Osteocyte (in vitro differentiated cells): Measurements from ENCODE around the gene SRA1. TPM values are rescaled to one million over a fixed set of nuclear protein-coding genes. Genes with fewer than 3 reads are reported as not detected.

Experiments
- DNase-seq: peaks from one replicate; pipeline ENCODE4 v3.0.0; 2021; ENCODE audit warnings: mixed read lengths; ENCODE audit not compliant: unreplicated experiment; ENCODE audit errors: extremely low spot score
- H3K27ac Mint-ChIP-seq: one replicate; pipeline ENCODE4 v1.8.0; 2021; ENCODE audit warnings: mild to moderate bottlenecking, mixed read lengths; ENCODE audit not compliant: unreplicated experiment
- H3K27me3 Mint-ChIP-seq: one replicate; pipeline ENCODE4 v1.8.0; 2021; ENCODE audit warnings: mixed read lengths; ENCODE audit not compliant: unreplicated experiment
- H3K36me3 Mint-ChIP-seq: one replicate; pipeline ENCODE4 v1.8.0; 2021; ENCODE audit warnings: mixed read lengths; ENCODE audit not compliant: unreplicated experiment
- H3K4me1 Mint-ChIP-seq: one replicate; pipeline ENCODE4 v1.8.0; 2021; ENCODE audit warnings: mixed read lengths; ENCODE audit not compliant: unreplicated experiment
- H3K4me3 Mint-ChIP-seq: one replicate; pipeline ENCODE4 v1.8.0; 2021; ENCODE audit warnings: mild to moderate bottlenecking, moderate library complexity, mixed read lengths; ENCODE audit not compliant: unreplicated experiment
- H3K9me3 Mint-ChIP-seq: one replicate; pipeline ENCODE4 v1.8.0; 2021; ENCODE audit warnings: mixed read lengths; ENCODE audit not compliant: unreplicated experiment
- total RNA-seq: library from RNA; stranded (reverse); gene quantifications from 2 replicates; pipeline ENCODE4 v1.2.1, GENCODE V29; 2021
- TF ChIP-seq, protein P1 (sequence below): fragments of 200-600 bp; sonication (generic); IDR thresholded peaks from 2 replicates; pipeline ENCODE4 v1.5.0; 2021; ENCODE audit warnings: antibody characterized with exemption, mild to moderate bottlenecking, moderate library complexity

The SRA1 gene
- total RNA-seq, 1 donor from 2014 or later, result 41.9 TPM

DNA sequence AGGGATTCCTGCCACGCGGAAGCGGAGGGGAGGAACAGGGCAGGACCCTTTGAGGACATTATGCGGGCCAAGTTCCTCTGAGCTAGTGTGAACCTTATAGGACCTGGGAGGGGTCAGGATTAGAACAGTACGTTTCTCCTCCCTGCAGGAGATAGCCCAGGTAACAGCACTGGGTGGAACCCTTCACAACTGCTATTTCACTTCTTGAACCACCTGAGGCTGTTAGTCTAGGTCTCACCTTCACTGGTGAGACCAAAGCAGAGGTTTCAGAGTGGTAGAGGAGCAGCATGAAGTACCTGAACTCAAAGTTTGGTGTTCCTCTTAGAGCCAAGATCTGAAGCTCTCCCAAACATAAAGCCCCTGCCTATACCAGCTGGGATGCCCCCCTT lies 9.0 kb downstream of the SRA1 start:
- H3K27ac Mint-ChIP-seq, result peak overlapping the region; percentile 93
- DNase-seq, result no peak
- H3K36me3 Mint-ChIP-seq, result peaks cover 36% of the 10 kb centered on the region
- no peaks in the 10 kb centered on the region for H3K9me3 Mint-ChIP-seq
- TF ChIP-seq, protein P1, sequence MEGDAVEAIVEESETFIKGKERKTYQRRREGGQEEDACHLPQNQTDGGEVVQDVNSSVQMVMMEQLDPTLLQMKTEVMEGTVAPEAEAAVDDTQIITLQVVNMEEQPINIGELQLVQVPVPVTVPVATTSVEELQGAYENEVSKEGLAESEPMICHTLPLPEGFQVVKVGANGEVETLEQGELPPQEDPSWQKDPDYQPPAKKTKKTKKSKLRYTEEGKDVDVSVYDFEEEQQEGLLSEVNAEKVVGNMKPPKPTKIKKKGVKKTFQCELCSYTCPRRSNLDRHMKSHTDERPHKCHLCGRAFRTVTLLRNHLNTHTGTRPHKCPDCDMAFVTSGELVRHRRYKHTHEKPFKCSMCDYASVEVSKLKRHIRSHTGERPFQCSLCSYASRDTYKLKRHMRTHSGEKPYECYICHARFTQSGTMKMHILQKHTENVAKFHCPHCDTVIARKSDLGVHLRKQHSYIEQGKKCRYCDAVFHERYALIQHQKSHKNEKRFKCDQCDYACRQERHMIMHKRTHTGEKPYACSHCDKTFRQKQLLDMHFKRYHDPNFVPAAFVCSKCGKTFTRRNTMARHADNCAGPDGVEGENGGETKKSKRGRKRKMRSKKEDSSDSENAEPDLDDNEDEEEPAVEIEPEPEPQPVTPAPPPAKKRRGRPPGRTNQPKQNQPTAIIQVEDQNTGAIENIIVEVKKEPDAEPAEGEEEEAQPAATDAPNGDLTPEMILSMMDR, result no peak
- H3K4me1 Mint-ChIP-seq, result peaks cover 33% of the 10 kb centered on the region
- H3K4me3 Mint-ChIP-seq, result peak overlapping the region; percentile 74
- H3K27me3 Mint-ChIP-seq, result no peaks in the 10 kb centered on the region

DNA sequence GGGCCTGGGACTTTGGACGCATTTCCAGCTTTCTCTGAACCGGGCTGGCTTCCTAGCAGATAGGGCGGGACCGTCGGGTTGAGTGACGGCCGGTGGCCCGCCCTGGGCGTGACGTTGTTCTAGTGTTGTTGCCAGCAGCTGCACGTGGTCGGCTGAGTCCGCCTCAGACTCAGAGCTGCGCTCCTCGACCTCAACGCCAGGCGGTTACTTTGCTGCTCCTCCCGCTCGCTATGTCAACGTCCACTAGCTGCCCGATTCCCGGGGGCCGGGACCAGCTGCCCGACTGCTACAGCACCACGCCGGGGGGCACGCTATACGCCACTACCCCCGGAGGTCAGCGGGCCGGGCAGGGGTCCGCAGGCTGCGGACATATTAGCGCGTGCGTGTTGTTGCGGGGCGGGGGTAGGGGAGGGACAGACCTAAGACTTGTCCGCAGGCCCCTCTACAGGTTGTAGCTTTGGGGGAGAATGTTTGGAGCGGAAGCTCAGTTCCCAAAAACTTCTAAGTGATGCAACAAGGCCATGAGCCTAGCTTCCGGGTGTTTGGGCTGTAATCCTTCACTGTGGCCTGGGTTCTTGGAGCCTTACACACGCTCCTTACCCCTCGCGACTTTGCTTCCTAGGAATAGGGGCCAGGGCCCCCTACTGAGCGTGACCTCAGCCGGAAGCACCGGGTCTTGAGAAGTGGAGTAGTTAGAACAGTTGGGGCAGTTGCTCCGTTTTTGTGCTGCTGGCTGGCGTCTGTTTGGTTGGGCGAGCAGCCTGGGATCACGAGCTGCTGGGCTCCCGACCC lies 9.6 kb downstream of the SRA1 start, which contains the start of gene EIF4EBP3:
Gene EIF4EBP3 (plus strand): TSS at position 155 of the 792 bp plus-strand sequence. CDS start 76 bp downstream, at position 231.
- no peaks in the 10 kb centered on the region for H3K9me3 Mint-ChIP-seq
- H3K36me3 Mint-ChIP-seq, result peaks cover 32% of the 10 kb centered on the region

DNA sequence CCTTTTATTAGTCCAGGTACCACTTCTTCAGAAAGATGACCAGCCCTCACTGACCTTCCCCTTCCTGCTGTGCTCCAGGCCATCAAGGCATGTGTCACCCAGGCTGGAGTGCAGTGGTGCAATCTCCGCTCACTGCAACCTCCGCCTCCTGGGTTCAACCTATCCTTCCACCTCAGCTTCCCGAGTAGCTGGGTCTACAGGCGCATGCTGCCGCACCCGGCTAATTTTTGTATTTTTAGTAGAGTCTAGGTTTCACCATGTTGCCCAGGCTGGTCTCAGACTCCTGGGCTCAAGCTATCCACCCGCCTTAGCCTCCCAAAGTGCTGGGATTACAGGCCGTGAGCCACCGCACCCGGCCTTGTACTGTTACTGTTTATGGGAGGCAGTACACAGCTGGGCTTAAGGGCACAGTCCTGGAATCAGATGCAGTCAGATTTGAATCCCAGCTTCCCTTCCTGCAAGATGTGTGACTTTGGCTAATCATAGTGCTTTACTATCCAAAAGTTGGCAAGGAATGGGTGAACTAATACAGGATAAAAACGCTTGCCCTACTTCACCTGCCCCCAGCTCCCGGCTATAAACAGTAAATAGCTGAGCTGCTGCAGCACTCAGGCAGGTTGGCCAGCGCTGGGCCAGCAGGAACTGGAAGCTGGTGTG lies 10.3 kb downstream of the SRA1 start:
- Mint-ChIP-seq H3K27ac (peak overlapping the region; percentile 93), H3K9me3 (no peaks in the 10 kb centered on the region), H3K36me3 (peaks cover 35% of the 10 kb centered on the region), H3K27me3 (no peaks in the 10 kb centered on the region), H3K4me3 (peak overlapping the region; percentile 74), H3K4me1 (peaks cover 33% of the 10 kb centered on the region)
- DNase-seq, result no peak
- TF ChIP-seq, protein P1, result no peak

More for the DNA sequence above, 9.6 kb downstream of the SRA1 start, which contains the start of gene EIF4EBP3:
- H3K27ac Mint-ChIP-seq, result peak within 1 kb of the TSS; percentile 93
- DNase-seq, result peak; percentile 98
- peak within 1 kb of the TSS; percentile 74 for H3K4me3 Mint-ChIP-seq
- peaks cover 33% of the 10 kb centered on the region for H3K4me1 Mint-ChIP-seq
- H3K27me3 Mint-ChIP-seq, result no peaks in the 10 kb centered on the region
- TF ChIP-seq, protein P1, result peak; percentile 64

DNA sequence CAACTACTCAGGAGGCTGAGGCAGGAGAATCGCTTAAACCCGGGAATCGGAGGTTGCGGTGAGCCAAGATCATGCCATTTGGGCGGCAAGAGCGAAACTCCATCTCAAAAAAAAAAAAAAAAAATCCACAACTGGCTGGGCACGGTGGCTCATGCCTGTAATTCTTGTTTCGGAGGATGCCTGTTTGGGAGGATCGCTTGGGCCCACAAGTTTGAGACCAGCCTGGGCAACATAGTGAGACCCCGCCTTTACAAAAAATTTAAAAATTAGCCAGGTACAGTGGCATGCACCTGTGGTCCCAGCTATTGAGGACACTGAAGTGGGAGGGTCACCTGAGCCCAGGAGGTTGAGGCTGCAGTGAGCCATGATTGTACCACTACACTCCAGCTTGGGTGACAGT lies 11.7 kb downstream of the SRA1 start:
- no peaks in the 10 kb centered on the region for H3K27me3 Mint-ChIP-seq
- DNase-seq, result no peak
- H3K4me1 Mint-ChIP-seq, result peaks cover 33% of the 10 kb centered on the region
- H3K9me3 Mint-ChIP-seq, result no peaks in the 10 kb centered on the region
- TF ChIP-seq, protein P1, result no peak
- peaks cover 35% of the 10 kb centered on the region for H3K36me3 Mint-ChIP-seq
- H3K27ac Mint-ChIP-seq, result no peak overlapping the region
- H3K4me3 Mint-ChIP-seq, result no peak overlapping the region

DNA sequence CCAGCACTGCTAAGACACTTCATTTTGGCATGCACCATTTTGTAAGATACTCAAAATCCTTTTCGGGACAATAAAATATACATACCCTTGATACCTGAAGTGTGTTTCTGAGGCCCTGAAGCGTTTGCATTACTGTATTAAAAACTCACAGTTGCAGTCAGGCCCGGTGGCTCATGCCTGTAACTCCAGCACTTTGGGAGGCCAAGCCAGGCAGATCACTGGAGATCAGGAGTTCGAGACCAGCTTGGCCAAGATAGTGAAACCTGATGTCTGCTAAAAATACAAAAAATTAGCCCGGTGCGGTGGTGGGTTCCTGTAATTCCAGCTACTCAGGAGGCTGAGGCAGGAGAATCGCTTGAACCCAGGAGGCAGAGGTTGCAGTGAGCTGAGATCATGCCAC lies 12.3 kb downstream of the SRA1 start:
- no peak overlapping the region for H3K4me3 Mint-ChIP-seq
- no peaks in the 10 kb centered on the region for H3K9me3 Mint-ChIP-seq
- TF ChIP-seq, protein P1, result no peak
- DNase-seq, result no peak
- H3K27me3 Mint-ChIP-seq, result no peaks in the 10 kb centered on the region
- H3K4me1 Mint-ChIP-seq, result peaks cover 33% of the 10 kb centered on the region
- peaks cover 32% of the 10 kb centered on the region for H3K36me3 Mint-ChIP-seq
- H3K27ac Mint-ChIP-seq, result no peak overlapping the region
